HG03558 (cell line): ENCODE data around the gene SOX5.

Experiments
- ATAC-seq: cut with Tn5 transposase; IDR thresholded peaks from one replicate; pipeline ENCODE4 v1.9.1; 2021; ENCODE audit warnings: moderate number of reproducible peaks; ENCODE audit not compliant: unreplicated experiment; ENCODE audit errors: extremely low read depth

SOX5 gene

DNA sequence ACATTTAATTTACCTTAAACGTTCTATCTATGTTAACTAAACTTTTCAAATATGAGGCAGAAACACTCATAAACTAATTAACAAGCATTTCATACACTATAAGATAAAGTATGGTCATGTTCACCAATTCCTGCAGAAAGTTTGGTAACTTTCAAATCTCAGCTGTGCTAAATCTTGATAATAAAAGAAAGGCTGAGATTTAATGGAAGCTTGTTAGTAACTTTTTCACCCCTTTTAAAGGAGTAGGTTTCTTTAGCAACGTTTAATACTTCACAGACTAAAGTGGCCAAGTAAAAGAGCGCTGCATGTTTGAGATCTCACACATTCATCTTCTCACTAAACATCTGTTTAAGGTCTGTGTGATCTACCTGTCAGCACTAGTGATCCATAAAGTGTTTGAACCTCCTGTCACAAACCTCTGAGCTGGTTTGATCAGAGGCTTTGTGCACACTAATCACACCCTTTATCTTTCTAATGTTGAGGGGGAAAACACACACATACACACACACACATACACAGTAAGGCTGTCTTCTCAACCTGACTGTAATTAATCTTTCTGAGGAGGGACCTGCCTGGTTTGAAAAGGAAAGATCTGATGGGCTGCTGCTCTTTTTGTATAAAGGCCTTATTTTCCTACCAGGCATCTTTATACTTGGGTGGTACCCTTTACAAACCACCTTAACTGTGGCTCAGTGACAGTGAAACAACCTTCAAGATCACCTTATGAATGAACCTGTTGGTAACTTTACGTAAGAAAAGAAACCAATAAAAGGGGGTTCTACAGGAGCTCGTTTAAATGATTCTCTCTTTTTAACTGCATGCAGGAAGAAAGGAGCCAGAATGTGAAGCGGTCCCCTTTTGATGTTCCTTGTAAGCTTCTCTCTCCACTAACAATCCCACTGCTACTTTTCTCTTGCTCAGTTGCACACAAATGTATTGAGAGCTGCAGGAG lies 244.2 kb downstream of the SOX5 start:
- no peak for ATAC-seq

DNA sequence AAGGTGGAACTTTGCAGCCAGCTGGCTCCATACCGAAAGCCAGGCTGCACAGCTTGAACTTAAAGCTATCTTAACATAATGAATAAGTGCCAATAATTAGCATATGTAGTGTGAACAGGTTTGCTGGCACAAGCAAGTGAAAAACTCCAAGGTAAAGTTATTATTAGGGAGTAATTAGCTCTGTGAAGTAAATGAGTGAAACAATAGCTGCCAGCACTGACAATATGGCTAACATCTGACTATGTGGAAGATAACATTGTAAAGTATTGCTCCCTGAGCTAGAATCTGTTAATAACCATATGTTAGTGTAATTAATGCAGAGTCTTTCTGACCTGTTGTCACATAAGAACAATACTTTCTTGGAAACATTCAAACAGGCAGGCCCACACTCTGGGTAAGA lies 246.4 kb downstream of the SOX5 start:
- ATAC-seq: no peak

DNA sequence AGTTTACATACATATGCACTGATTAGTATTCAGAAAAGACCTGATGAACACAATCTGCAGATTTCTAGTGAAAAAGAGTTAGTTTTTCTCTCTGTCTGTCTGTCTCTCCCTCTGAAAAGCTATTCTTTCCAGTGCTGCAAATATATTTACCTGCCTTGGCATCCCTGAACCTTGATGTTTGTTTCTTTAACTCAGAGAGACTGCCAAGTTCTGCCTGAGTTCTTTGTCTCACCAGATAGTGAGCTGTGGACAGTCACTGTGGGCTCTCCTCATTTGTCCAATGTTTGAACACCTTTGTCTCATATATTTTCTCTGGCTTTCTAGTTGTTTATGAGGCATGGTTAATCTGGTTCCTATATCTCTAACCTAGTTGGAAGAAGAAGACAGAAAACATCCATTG lies 250.4 kb downstream of the SOX5 start:
- no peak for ATAC-seq

DNA sequence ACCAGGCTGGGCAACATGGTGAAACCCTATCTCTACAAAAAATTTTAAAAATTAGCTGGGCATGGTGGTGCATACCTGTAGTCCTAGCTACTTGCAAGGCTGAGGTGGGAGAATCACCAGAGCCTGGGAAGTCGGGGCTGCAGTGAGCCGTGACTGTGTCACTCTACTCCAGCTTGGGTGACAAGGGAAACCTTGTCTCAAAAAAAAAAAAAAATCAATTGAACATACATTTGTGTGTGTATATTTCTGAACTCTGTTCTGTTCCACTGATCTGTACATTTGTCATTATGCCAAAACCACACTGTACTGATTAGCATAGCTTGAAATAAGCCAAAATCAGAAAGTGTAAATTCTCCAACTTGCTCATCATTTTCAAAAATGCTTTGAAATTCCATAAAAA lies 254.6 kb downstream of the SOX5 start:
- no peak for ATAC-seq

DNA sequence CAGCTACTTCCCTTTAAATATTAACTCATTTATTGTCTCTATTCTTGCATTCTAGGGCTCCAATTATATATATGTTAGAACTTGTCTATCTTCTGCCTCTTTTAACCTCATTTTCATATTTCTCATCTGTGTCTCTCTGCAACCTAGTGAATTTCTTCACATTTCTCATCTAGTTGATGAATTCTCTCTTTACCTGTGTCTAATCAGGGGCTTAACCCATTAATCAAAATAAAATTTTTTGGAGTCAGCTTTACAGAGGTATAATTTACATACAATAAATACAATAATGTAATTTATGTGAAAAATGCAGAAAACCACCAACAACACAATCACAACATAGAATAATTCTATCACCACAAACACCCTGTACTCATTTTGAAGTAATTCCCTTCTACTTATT lies 255.2 kb downstream of the SOX5 start:
- ATAC-seq: no peak

DNA sequence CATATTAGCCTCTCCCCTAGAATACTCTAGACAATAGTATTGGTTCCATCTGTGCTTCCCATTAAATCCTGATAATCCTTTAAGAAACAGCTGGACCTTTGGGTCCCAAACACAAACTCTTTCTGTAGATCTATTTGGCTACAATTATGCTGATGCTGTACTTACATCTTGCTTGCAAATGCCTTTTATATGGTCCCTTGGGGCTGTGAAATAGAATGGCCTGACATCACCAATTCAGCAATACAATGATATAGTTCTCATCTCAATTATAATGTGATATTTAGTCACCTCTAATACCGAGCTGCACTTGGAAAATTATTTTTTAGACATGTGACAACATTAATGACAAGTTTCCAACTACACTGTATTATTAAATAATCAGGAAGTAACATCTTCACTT lies 261.5 kb downstream of the SOX5 start:
- ATAC-seq: no peak

DNA sequence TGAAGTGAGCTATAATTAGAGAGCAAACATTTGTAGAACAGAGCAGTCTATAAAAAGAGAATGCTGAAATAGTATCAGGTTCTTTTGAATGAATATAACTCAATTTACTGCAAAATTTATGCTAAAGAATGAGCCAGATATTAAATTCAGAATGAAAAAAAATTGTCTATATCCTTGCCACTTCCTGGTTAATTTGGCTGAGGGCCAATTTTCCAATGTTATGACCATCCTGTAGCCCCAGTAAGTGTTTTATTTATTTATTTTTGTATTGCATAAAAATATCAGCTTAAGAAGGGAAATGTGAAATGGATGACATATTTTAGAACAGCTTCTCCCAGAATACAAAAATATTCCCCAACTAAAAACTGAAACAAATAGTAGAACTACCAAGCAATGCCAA lies 263.4 kb downstream of the SOX5 start:
- no peak for ATAC-seq

DNA sequence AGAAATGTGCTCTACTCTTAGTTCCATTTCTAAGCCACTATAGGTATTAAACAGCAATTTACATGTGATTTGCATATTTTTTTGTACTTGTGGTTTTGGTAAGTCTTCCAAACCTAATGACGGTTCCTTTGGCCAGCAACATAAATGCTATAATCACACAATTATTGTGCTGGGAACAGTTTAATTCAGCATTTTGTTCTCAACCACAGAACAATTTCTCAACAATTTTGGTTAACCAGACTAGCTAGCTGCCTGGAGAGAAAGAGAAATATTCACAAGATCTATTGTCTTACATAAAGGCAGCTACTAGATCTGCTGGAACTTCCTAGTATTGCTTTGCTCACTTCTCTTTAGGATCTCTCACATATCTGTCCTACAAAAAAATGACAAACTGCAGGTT lies 265.3 kb downstream of the SOX5 start:
- ATAC-seq: no peak

DNA sequence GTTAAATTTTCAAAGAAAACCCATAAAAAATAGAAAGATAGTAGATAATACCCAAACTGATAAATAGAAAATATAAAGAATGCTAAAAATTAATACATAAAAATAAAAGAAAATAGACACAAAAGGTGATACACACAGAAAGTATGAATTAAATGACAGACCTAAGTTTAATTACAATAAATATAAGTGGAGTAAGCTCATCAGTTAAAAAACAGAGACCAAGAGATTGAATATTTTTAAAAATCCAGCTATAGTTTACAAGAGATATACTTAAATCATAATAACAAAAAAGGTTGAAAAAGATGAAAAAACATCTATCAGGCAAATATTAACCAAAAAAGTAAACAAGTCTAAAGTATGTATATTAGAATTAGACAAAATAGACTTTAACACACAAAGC lies 268.2 kb downstream of the SOX5 start:
- no peak for ATAC-seq

DNA sequence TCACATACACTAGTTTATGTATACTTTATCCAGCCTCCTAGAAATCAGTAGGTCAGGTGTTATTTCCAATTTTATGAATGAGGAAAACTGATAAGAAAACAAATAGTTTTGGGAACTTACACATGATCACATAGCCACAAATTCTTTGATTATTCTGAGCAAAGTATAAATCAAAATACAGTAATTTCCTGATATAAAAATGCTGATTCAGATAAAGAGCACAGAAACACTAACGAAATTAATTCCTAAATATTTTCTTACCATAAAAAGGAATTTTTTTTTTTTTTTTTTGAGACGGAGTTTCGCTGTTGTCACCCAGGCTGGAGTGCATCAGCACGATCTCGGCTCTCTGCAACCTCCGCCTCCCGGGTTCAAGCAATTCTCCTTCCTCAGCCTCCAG lies 275.4 kb downstream of the SOX5 start:
- no peak for ATAC-seq

DNA sequence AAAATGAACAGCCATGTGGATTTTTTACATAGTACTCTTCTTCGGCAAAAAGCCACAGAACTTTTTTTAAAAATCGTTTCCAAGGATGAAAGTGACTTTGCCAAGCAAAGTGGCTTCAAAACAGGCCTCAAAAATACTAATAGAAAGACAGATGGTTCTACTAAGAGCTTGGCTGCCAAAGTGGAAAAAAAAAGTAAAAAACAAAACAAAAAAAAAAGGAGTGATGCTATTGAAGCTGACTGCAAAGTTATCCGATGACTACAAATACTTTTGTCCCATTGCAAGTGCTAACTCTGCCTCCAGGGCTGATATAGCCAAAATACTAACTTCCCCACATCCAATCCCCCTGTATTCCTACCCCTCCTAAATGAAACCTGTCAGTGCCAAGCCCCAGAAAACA lies 277.6 kb downstream of the SOX5 start:
- ATAC-seq: no peak

DNA sequence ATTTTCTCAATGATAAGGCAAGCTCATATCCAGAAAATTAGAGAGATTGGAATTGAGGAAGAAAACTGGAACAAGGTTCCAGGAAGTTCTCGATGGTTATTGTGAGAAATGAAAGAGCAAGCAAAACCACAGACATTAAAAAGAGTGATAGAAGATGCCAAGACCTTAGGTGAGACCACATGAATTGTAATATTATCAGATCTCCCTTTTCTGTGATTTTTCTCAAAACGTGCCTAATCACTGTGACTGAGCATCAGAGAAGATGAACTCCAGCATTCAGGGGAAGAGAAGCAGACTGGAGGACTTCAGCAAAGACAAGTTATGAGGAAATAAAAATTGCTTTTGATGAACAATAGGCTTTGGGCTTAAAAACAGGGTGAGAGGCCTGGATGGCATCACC lies 278.8 kb downstream of the SOX5 start:
- no peak for ATAC-seq

DNA sequence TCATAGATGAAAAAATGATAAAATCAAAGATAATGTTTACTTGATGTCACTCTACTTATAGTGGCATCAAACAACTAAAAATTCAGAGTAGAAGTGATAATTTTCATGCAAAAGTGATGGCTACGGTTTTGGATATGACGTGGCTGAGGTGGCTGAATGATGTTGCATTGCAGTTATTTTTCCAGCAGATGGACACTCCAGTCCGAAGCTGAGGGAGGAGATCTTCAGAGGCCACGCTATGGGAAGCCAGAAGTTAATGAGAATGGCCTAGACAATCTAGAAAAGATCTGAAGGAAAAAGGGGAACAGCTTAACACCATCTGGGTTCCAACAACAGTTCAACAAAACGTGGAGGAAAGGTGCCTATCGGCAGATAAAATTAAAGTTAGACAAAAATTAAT lies 279.8 kb downstream of the SOX5 start:
- no peak for ATAC-seq

DNA sequence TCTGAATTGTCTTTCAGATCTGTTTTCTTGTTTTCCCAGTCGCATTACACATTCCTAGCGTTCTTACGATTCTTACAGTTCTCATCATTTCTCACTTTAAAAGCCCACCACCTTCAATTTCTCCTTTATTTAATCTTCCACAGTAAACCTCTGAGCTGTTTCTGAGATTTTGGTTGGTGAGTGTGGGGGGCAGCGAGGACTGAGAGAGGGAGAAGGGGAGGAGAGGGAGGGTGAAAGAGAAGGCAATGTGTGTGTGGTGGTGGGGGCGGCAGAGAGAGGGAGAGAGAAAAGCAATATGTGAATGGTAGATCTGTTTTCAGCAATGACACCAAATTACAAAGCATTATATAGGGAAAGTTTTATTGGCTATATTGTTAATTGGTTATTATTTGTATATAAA lies 282.6 kb downstream of the SOX5 start:
- no peak for ATAC-seq

DNA sequence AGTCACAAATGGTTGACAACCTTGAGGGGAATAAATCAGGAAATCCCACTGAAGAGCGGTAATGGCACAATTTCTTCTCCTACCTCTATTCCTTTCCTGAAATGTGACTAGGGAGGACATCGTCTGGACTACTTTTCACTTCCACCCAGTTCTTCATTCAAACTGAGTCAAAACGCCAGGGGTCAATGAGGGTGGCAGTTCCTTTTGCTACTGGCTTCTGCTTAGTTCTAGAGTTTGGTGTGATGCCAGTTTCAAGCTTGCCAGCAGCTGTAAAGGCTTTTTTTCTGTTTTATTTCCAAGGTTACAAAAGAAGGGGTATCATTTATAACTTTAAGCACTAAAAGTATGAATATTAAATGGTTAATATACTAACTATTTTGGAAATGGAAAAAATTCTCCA lies 286.5 kb downstream of the SOX5 start:
- no peak for ATAC-seq

DNA sequence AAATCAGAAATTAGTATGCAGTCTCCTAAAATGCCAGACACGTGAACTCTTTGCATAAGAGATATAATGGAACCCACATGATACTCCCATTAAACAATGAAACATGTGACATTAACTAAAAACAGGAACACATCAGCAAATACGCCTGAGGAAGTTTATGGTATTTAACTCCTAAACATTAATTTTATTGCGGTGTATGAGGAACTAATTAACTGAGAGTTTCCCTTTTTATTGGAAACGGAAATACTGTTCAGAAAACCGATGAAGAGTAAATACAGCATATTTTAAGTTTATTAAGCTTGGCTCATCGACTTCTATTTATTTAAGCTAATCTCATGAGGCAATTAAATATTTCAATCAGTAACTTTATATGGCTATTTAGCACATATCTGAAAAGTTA lies 290.3 kb downstream of the SOX5 start:
- ATAC-seq: no peak

DNA sequence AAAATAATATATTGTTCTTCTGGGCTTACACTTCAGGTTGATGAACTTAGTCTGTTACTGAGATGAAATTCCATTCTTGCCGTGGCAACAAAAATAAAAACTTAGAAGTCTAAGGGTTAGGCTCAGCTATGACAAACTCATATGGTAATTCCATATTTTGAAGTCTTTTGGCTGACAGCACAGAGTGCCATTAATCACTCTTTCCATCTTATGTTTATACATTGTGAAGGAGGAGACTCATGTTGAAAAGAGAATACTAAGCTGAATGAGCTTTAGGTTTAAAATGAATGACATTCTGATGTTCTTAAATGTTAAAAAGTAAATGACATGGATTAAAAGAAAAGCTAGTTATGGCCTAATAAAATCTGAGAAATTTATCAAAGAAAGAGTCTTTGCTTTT lies 291.9 kb downstream of the SOX5 start:
- ATAC-seq: no peak

DNA sequence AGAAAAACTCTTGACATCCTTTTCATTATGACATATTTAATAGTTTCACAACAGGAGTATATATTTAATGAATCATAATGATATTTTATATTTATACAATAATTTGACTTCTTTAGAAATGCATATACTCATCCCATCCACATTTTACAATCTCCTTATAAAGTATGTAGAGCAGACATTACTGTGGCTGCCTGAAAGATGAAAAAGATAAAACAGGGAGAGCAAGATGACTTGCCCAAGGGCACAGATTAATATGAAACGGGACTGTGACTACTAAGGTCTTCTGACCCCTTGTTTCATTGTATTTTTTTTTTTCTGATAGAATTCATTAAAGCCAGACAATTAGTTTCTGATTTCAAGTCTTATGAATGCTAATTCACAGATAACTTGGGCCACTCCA lies 293.6 kb downstream of the SOX5 start:
- ATAC-seq: no peak

DNA sequence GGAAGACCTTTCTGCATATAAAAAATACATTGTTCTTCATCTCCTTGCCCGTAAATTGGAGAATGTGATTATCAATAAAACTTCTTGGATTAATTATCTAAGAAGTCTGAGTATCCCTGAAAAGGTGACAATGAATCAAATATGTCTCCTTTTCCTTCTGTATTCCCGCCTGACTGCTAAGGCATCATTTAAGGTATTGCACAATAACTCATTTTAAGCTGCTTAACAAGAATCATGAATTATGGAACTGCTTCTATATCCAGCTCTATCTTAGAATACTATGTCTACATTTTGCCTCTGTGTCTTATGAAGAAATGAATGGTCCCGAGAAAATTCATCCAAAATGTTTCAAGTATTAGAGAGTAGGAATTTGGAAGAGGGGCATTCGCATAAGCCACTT lies 294.4 kb downstream of the SOX5 start:
- ATAC-seq: no peak

DNA sequence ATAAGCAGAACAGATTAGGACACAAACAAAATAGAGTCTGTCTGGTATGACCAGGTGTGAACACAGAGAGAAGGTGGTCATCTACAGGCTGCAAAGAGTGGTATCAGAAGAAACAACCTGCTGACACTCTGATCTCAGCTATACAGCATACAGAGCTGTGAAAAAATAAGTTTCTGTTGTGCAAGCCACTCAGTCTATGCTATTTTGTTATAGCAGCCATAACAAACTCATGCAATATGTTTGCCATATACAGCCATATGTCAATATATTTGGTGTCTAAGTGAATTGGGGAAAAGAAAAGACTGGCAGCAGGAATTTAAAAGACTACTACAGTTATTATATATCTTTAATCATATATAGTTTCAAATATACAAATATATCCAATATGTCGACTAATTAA lies 300.9 kb downstream of the SOX5 start:
- no peak for ATAC-seq

DNA sequence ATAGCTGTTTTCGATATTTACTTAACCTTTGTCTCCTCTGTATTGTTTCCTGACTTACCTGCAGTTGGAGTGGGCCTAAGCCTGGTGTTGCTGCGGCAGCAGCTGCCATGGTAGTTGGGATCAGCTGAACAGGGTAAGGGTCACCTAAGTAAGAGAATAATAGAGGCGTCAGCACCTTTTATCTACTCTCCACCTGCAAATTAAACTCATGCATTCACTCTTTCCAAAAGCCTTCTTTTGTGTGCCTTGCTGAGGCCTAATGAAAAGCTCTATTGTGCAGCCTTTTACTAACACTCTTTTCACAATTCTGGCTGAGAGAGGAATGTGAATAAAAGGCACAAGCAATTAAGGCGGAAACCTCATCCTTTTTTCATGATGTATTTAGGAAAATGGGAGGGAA lies 308.7 kb downstream of the SOX5 start:
- ATAC-seq: no peak

DNA sequence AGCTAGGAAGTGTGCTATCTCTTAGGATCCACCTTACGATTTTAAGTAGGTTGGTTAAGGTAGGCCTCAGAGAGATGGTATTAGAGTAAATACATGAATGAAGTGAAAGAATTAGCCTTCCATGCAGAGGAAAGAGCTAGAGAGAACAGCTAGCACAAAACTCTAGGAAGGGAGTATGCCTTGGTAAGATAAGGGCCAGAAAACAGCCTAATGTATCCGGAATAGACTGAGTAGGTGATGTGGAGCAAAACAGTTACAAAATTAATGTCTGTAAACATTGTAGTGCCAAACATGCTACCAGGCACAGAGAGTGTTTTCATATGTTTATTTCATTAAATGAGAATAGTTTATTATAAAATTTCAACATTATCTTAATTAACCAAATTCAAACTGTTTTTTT lies 315.1 kb downstream of the SOX5 start:
- ATAC-seq: no peak
